ENCODE measurements around the gene BATF2.

The BATF2 gene

DNA sequence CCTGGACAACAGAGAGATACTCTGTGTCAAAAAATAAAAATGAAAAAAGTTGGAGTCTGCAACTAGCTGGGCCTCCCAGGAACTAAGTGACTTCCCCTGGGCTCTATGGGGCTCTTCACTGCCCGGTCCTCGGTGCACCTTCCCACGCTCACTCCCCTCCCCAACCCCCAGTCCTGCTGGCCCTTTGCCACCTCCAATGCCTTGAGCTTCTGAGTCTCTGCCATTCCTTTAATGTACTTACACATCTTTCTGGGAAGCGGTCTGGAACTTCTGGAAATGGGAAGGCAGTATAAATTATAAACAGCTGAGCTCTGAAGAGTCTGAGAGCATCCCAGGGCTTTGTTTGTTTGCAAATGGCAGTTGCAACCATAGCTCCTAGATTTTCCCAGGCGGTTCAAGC is 5.9 kb upstream of the BATF2 start:
- ChIA-PET CTCF (interaction anchor here (0.6 to 1.1 kb wide), 2 partner anchors 11 to 156 kb away, joined by 3 to 4 read pairs; partner anchors contain the start of gene ARL2), POLR2A (interaction anchor here (1.5 kb wide), 1 partner anchor 119 kb away, joined by 3 read pairs; the partner anchor contains the start of genes FAU and MRPL49)
- TF ChIP-seq FOXK2 (IDR thresholded peaks at IDR 0.05) (no peak), ZNF384 (IDR thresholded peaks at IDR 0.05) (no peak), BHLHE40 (IDR thresholded peaks at IDR 0.05; ENCODE audit: borderline replicate concordance) (no peak), FOXA1 (IDR thresholded peaks at IDR 0.05) (no peak), HDGF (IDR thresholded peaks at IDR 0.05; ENCODE audit: borderline replicate concordance) (no peak), ELF4 (IDR thresholded peaks at IDR 0.05) (no peak), NFRKB (IDR thresholded peaks at IDR 0.05) (no peak), SP1 (IDR thresholded peaks at IDR 0.05) (no peak), L3MBTL2 (conservative IDR thresholded peaks at IDR 0.05) (no peak), CTBP1 (IDR thresholded peaks at IDR 0.05; ENCODE audit: borderline replicate concordance) (no peak), TARDBP (IDR thresholded peaks at IDR 0.05) (no peak), FOXM1 (IDR thresholded peaks at IDR 0.05; ENCODE audit: borderline replicate concordance) (no peak), ARNT (IDR thresholded peaks at IDR 0.05) (no peak), SUZ12 (IDR thresholded peaks at IDR 0.05) (no peak), LEF1 (IDR thresholded peaks at IDR 0.05; ENCODE audit: borderline replicate concordance) (no peak)
- TF ChIP-seq, protein P1, sequence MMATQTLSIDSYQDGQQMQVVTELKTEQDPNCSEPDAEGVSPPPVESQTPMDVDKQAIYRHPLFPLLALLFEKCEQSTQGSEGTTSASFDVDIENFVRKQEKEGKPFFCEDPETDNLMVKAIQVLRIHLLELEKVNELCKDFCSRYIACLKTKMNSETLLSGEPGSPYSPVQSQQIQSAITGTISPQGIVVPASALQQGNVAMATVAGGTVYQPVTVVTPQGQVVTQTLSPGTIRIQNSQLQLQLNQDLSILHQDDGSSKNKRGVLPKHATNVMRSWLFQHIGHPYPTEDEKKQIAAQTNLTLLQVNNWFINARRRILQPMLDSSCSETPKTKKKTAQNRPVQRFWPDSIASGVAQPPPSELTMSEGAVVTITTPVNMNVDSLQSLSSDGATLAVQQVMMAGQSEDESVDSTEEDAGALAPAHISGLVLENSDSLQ (IDR thresholded peaks at IDR 0.05): no peak
- DNase-seq (ENCODE audit: extremely low spot score): no peak

- no peak for DNase-seq (ENCODE audit: extremely low spot score)
- TF ChIP-seq SP1 (IDR thresholded peaks at IDR 0.05) (no peak), HDGF (IDR thresholded peaks at IDR 0.05; ENCODE audit: borderline replicate concordance) (no peak), L3MBTL2 (conservative IDR thresholded peaks at IDR 0.05) (no peak), FOXK2 (IDR thresholded peaks at IDR 0.05) (no peak), ELF4 (IDR thresholded peaks at IDR 0.05) (no peak), TARDBP (IDR thresholded peaks at IDR 0.05) (no peak), CTBP1 (IDR thresholded peaks at IDR 0.05; ENCODE audit: borderline replicate concordance) (no peak), FOXA1 (IDR thresholded peaks at IDR 0.05) (no peak), SUZ12 (IDR thresholded peaks at IDR 0.05) (no peak), ZNF384 (IDR thresholded peaks at IDR 0.05) (no peak), FOXM1 (IDR thresholded peaks at IDR 0.05; ENCODE audit: borderline replicate concordance) (no peak), NFRKB (IDR thresholded peaks at IDR 0.05) (no peak), ARNT (IDR thresholded peaks at IDR 0.05) (no peak), BHLHE40 (IDR thresholded peaks at IDR 0.05; ENCODE audit: borderline replicate concordance) (no peak), LEF1 (IDR thresholded peaks at IDR 0.05; ENCODE audit: borderline replicate concordance) (no peak)
- CTCF ChIA-PET: interaction anchor here (1.3 kb wide), 1 partner anchor 111 kb away, joined by 3 read pairs; no protein-coding TSS in a partner anchor
- POLR2A ChIA-PET: interaction anchor here (0.5 kb wide), 1 partner anchor 54 kb away, joined by 3 read pairs; no protein-coding TSS in a partner anchor
These were observed 2.7 kb upstream of the BATF2 start for GRCh38 chr11:64999478-64999877.

GRCh38 chr11:64998690-64999431 is 2.1 kb upstream of the BATF2 start:
- DNase-seq (ENCODE audit: extremely low spot score): no peak
- ChIA-PET CTCF (interaction anchor here (0.9 to 1.3 kb wide), 2 partner anchors 8 to 111 kb away, joined by 3 to 4 read pairs; no protein-coding TSS in a partner anchor), POLR2A (interaction anchor here (0.5 to 0.9 kb wide), 2 partner anchors 42 to 53 kb away, joined by 3 read pairs; partner anchors contain the start of gene SAC3D1)
- TF ChIP-seq FOXA1 (IDR thresholded peaks at IDR 0.05): no peak
- no peak for TF ChIP-seq FOXK2 (IDR thresholded peaks at IDR 0.05)
- no peak for TF ChIP-seq CTBP1 (IDR thresholded peaks at IDR 0.05; ENCODE audit: borderline replicate concordance)
- no peak for TF ChIP-seq FOXM1 (IDR thresholded peaks at IDR 0.05; ENCODE audit: borderline replicate concordance)
- TF ChIP-seq NFRKB (IDR thresholded peaks at IDR 0.05): no peak
- TF ChIP-seq SUZ12 (IDR thresholded peaks at IDR 0.05): no peak
- TF ChIP-seq SP1 (IDR thresholded peaks at IDR 0.05): no peak
- TF ChIP-seq TARDBP (IDR thresholded peaks at IDR 0.05): no peak
- TF ChIP-seq ELF4 (IDR thresholded peaks at IDR 0.05): no peak
- TF ChIP-seq L3MBTL2 (conservative IDR thresholded peaks at IDR 0.05): no peak
- TF ChIP-seq, protein P1 (IDR thresholded peaks at IDR 0.05): no peak
- TF ChIP-seq BHLHE40 (IDR thresholded peaks at IDR 0.05; ENCODE audit: borderline replicate concordance): no peak
- TF ChIP-seq ZNF384 (IDR thresholded peaks at IDR 0.05): no peak
- no peak for TF ChIP-seq ARNT (IDR thresholded peaks at IDR 0.05)
- no peak for TF ChIP-seq HDGF (IDR thresholded peaks at IDR 0.05; ENCODE audit: borderline replicate concordance)
- no peak for TF ChIP-seq LEF1 (IDR thresholded peaks at IDR 0.05; ENCODE audit: borderline replicate concordance)

- ChIA-PET CTCF (interaction anchor here (0.9 to 1.3 kb wide), 3 partner anchors 9 to 110 kb away, joined by 3 to 4 read pairs (median 3); no protein-coding TSS in a partner anchor), POLR2A (interaction anchor here (0.9 to 1.1 kb wide), 2 partner anchors 43 to 113 kb away, joined by 3 read pairs; partner anchors contain the start of gene SAC3D1)
- no peak for DNase-seq (ENCODE audit: extremely low spot score)
- TF ChIP-seq ELF4 (IDR thresholded peaks at IDR 0.05): no peak
- TF ChIP-seq FOXM1 (IDR thresholded peaks at IDR 0.05; ENCODE audit: borderline replicate concordance): no peak
- TF ChIP-seq LEF1 (IDR thresholded peaks at IDR 0.05; ENCODE audit: borderline replicate concordance): no peak
- no peak for TF ChIP-seq TARDBP (IDR thresholded peaks at IDR 0.05)
- no peak for TF ChIP-seq BHLHE40 (IDR thresholded peaks at IDR 0.05; ENCODE audit: borderline replicate concordance)
- no peak for TF ChIP-seq HDGF (IDR thresholded peaks at IDR 0.05; ENCODE audit: borderline replicate concordance)
- TF ChIP-seq SP1 (IDR thresholded peaks at IDR 0.05): no peak
- TF ChIP-seq CTBP1 (IDR thresholded peaks at IDR 0.05; ENCODE audit: borderline replicate concordance): no peak
- no peak for TF ChIP-seq L3MBTL2 (conservative IDR thresholded peaks at IDR 0.05)
- TF ChIP-seq NFRKB (IDR thresholded peaks at IDR 0.05): no peak
- TF ChIP-seq FOXA1 (IDR thresholded peaks at IDR 0.05): no peak
- TF ChIP-seq, protein P1 (IDR thresholded peaks at IDR 0.05): no peak
- no peak for TF ChIP-seq ARNT (IDR thresholded peaks at IDR 0.05)
- TF ChIP-seq FOXK2 (IDR thresholded peaks at IDR 0.05): no peak
- TF ChIP-seq SUZ12 (IDR thresholded peaks at IDR 0.05): no peak
- TF ChIP-seq ZNF384 (IDR thresholded peaks at IDR 0.05): no peak
These were observed 1.4 kb upstream of the BATF2 start for GRCh38 chr11:64998141-64998540.

All from HEK293T (cell line).